MM.1S (cell line): ENCODE results near the gene LEMD3.

Experiments
- DNase-seq: peaks from one replicate; pipeline ENCODE4 v3.0.0-alpha.2; 2015
- H2AFZ ChIP-seq: fragments of 300-600 bp; sonication (generic); 2 replicates; pipeline ENCODE4 v1.6.0; 2016; ENCODE audit warnings: antibody characterized with exemption, low read length
- H3F3A ChIP-seq: fragments of 300-600 bp; sonication (generic); 2 replicates; pipeline ENCODE4 v1.6.1; 2016; ENCODE audit warnings: mild to moderate bottlenecking, antibody characterized with exemption, low read length, moderate library complexity, mixed read lengths; ENCODE audit not compliant: insufficient read depth
- H3K27ac ChIP-seq: fragments of 300-600 bp; sonication (generic); 2 replicates; pipeline ENCODE4 v1.5.1; 2016; ENCODE audit warnings: mild to moderate bottlenecking, low read length
- H3K27me3 ChIP-seq: fragments of 300-600 bp; sonication (generic); replicated peaks from 2 replicates; pipeline ENCODE4 v1.6.0; 2016; ENCODE audit warnings: low read length; ENCODE audit not compliant: insufficient read depth
- H3K36me3 ChIP-seq: fragments of 300-600 bp; sonication (generic); replicated peaks from 2 replicates; pipeline ENCODE4 v1.6.1; 2016; ENCODE audit warnings: mild to moderate bottlenecking, low read length, mixed read lengths; ENCODE audit not compliant: insufficient read depth
- H3K4me1 ChIP-seq: fragments of 300-600 bp; sonication (generic); 2 replicates; pipeline ENCODE4 v1.6.1; 2016; ENCODE audit warnings: low read length, mixed read lengths
- H3K4me2 ChIP-seq: fragments of 300-600 bp; sonication (generic); 2 replicates; pipeline ENCODE4 v1.6.0; 2016; ENCODE audit warnings: low read depth, low read length
- H3K4me3 ChIP-seq: fragments of 300-600 bp; sonication (generic); 2 replicates; pipeline ENCODE4 v1.5.1; 2016; ENCODE audit warnings: low read length, mixed read lengths
- H3K79me2 ChIP-seq: fragments of 300-600 bp; sonication (generic); 2 replicates; pipeline ENCODE4 v1.6.1; 2016; ENCODE audit warnings: mixed run types, low read length, mixed read lengths
- H3K9ac ChIP-seq: fragments of 300-600 bp; sonication (generic); 2 replicates; pipeline ENCODE4 v1.6.1; 2016; ENCODE audit warnings: low read length, mixed read lengths
- H3K9me2 ChIP-seq: fragments of 300-600 bp; sonication (generic); replicated peaks from 2 replicates; pipeline ENCODE4 v1.6.1; 2016; ENCODE audit warnings: mild to moderate bottlenecking, low read length, mixed read lengths; ENCODE audit not compliant: insufficient read depth
- H3K9me3 ChIP-seq: fragments of 300-600 bp; sonication (generic); replicated peaks from 2 replicates; pipeline ENCODE4 v1.6.1; 2016; ENCODE audit warnings: mild to moderate bottlenecking, low read length, mixed read lengths; ENCODE audit not compliant: insufficient read depth
- H4K20me1 ChIP-seq: fragments of 300-600 bp; sonication (generic); 2 replicates; pipeline ENCODE4 v1.6.1; 2016; ENCODE audit warnings: mild to moderate bottlenecking, low read length, moderate library complexity, mixed read lengths; ENCODE audit not compliant: insufficient read depth
- CTCF ChIP-seq: fragments of 300-600 bp; sonication (generic); IDR thresholded peaks from 2 replicates; pipeline ENCODE4 v1.5.1; 2016; ENCODE audit warnings: antibody characterized with exemption, low read length, mixed read lengths
- EZH2 ChIP-seq: fragments of 300-600 bp; sonication (generic); optimal IDR thresholded peaks from 2 replicates; pipeline ENCODE3; 2017; ENCODE audit warnings: low read depth, mild to moderate bottlenecking, antibody characterized with exemption, low read length, mixed read lengths
- EZH2phosphoT487 ChIP-seq: fragments of 300-600 bp; sonication (generic); IDR thresholded peaks from 2 replicates; pipeline ENCODE4 v1.6.1; 2018; ENCODE audit warnings: antibody characterized with exemption, low read length

LEMD3 gene

DNA sequence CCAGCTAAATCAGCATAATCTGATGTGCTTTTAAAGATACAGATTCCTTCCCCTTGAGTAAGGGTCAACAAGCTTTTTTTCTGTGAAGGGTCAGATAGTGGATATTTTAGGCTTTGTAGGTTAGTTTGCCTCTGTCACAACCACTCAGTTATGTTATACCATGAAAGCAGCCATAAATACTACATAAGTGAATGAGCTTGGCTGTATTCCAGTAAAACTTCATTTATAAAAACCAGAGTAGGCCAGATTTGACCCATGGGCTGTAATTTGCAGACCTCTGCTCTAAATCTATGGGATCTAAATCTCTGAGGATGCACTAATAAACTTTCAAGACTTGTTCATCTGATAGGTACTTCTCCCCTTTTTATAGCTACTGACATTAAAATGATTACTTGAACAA lies 47.7 kb downstream of the LEMD3 start:
- Histone ChIP-seq H3K27ac (no peak overlapping the region), H3K27me3 (no peaks in the 10 kb centered on the region), H3F3A (no peaks in the 10 kb centered on the region), H3K9me2 (no peaks in the 10 kb centered on the region), H3K9me3 (no peaks in the 10 kb centered on the region), H3K4me2 (no peak overlapping the region), H3K36me3 (peaks cover 22% of the 10 kb centered on the region), H3K4me1 (no peaks in the 10 kb centered on the region), H3K4me3 (no peak overlapping the region), H4K20me1 (no peaks in the 10 kb centered on the region), H3K79me2 (peaks cover 81% of the 10 kb centered on the region), H2AFZ (no peak overlapping the region), H3K9ac (no peak overlapping the region)
- no peak for TF ChIP-seq EZH2phosphoT487
- no peak for TF ChIP-seq EZH2
- no peak for TF ChIP-seq CTCF
- no peak for DNase-seq

GRCh38 chr12:65220761-65221160 lies 51.4 kb downstream of the LEMD3 start:
- Histone ChIP-seq H3K4me1 (no peaks in the 10 kb centered on the region), H3K9ac (no peak overlapping the region), H3K36me3 (peaks cover 26% of the 10 kb centered on the region), H3K9me3 (no peaks in the 10 kb centered on the region), H4K20me1 (no peaks in the 10 kb centered on the region), H3K27me3 (no peaks in the 10 kb centered on the region), H3F3A (no peaks in the 10 kb centered on the region), H3K4me2 (no peak overlapping the region), H2AFZ (no peak overlapping the region), H3K9me2 (no peaks in the 10 kb centered on the region), H3K4me3 (no peak overlapping the region), H3K27ac (no peak overlapping the region), H3K79me2 (peaks cover 84% of the 10 kb centered on the region)
- no peak for DNase-seq
- TF ChIP-seq EZH2phosphoT487 (no peak), EZH2 (no peak), CTCF (no peak)

DNA sequence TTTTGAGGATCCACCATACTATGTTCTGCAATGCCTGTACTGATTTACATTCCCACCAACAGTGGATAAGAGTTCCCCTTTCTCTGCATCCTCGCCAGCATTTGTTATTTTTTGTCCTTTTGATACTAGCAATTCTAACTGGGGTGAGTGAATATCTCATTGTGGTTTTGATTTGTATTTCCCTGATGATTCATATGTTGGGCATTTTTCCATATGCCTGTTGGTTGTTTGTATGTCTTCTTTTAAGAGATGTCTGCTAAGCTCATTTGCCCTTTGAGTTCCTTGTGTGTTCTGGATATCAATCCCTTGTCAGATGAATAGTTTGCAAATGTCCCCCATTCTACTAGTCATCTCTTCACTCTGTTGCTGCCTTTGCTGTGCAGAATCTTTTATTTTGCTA lies 60.1 kb downstream of the LEMD3 start:
- no peak overlapping the region for H2AFZ ChIP-seq
- no peaks in the 10 kb centered on the region for H4K20me1 ChIP-seq
- no peaks in the 10 kb centered on the region; the same call in 1 of the 2 replicates for H3F3A ChIP-seq
- H3K27me3 ChIP-seq = no peaks in the 10 kb centered on the region
- TF ChIP-seq EZH2 (no peak), CTCF (no peak), EZH2phosphoT487 (no peak)
- no peak for DNase-seq
- H3K27ac ChIP-seq = no peak overlapping the region
- no peaks in the 10 kb centered on the region for H3K9me3 ChIP-seq
- H3K4me1 ChIP-seq = peaks cover 6% of the 10 kb centered on the region
- H3K4me2 ChIP-seq = no peak overlapping the region
- no peak overlapping the region for H3K4me3 ChIP-seq
- H3K36me3 ChIP-seq = peaks cover 15% of the 10 kb centered on the region; the same call in 1 of the 2 replicates
- no peak overlapping the region for H3K9ac ChIP-seq
- H3K9me2 ChIP-seq = no peaks in the 10 kb centered on the region
- peaks cover 88% of the 10 kb centered on the region for H3K79me2 ChIP-seq
